ENCODE measurements around the gene PRR5L.

PRR5L gene

DNA sequence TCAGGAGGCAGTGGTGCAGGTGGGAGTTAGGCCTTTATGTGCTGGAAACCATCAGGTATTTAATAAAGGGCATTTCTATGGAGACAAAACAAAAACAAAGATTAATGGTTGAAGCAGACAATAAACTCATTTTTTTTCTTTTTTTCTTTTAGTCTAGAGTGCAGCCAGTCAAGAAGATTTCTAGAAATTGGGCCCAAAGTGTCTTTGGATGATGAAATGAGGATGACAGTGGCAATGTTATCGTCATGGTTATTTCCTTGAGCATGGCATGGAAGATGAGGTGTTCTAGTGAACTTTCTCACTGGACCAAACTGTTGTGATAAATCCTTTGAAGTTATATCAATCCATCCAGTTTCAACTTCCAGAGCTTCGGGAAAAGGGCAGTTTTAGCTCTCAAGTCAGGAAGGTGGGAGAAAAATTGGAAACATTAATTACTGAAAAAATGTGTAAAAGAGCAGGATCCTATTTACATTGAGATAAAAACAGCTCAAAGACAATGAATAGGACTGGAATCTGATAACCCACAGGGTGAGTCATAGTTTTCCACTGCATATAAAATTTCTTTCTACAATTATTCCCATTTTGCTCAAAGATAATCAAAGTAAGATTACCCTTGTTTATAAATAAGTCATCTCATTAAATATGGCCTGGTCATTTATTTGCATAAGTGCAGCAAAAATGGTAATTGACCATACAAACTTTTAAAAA, 33.0 kb downstream of the PRR5L start:
- no peak for DNase-seq

- DNase-seq, result no peak
Measured at GRCh38 chr11:36330411-36330810, 34.3 kb downstream of the PRR5L start.

GRCh38 chr11:36333468-36333867, 37.4 kb downstream of the PRR5L start:
- DNase-seq, result no peak

GRCh38 chr11:36333897-36334296, 37.8 kb downstream of the PRR5L start:
- DNase-seq, result peak in 1 of 2 experiments; percentile 33

- DNase-seq, result no peak
Measured at GRCh38 chr11:36339888-36340287, 43.8 kb downstream of the PRR5L start.

- no peak for DNase-seq
Measured at GRCh38 chr11:36340897-36341296, 44.8 kb downstream of the PRR5L start.

DNA sequence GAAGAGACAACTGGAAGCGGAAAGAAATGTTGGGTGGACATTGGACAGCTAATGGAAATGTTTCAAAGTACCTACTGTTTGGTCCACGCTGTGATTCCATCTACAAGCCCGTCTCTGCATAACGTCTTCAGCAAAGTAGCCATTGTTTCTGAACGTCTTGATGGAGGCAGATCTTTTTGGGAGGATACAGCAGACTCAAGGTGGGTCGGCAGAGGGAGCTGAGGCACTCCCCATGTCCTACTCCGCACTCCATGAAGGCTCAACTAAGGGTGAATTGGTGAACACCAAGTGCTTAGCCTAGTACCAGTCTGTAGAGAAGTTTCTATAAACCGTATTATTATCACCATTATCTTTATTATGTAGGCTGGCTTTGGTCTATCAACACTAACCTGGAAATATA, 45.8 kb downstream of the PRR5L start:
- no peak for DNase-seq

- no peak for DNase-seq
Measured at GRCh38 chr11:36342327-36342726, 46.2 kb downstream of the PRR5L start.

DNA sequence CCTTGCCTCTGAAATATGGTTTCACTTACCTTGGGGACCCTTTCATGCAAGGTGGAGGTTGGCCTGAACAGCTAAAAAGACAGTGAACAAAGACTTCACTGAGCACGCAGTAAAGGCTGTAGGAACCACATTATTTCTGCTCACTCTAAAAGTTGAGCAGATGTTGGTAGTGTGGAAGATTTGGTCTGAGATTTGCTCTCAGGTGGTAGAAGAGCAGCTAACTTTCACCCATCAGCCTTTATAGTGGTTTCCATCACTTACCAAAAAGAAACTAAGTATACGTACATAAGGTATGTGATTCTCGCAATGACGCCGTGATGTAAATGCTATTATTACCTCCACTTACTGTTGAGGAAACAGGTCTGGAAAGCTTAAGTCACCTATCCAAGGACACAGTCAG, 47.3 kb downstream of the PRR5L start:
- no peak for DNase-seq

DNA sequence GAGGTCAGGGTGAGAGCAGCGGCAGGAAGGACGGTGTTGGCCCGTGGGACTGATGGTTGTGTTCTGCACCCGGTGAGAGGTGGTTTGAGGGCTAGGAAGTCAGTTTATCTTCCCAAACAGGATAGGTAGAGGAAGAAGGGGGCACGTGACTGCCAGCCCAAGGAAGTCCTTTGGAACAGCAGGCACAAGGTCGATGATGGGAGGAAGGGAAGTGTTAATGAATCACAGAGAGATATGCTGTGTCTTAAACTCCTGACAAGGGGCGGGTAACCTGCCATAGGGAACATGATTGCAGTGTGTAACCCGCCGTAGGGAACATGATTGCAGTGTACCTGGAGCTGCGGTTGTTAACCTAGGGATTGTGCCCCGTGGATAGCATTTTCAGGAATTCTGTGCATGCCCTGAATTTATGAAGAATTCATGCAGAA, 49.0 kb downstream of the PRR5L start:
- no peak for DNase-seq

DNA sequence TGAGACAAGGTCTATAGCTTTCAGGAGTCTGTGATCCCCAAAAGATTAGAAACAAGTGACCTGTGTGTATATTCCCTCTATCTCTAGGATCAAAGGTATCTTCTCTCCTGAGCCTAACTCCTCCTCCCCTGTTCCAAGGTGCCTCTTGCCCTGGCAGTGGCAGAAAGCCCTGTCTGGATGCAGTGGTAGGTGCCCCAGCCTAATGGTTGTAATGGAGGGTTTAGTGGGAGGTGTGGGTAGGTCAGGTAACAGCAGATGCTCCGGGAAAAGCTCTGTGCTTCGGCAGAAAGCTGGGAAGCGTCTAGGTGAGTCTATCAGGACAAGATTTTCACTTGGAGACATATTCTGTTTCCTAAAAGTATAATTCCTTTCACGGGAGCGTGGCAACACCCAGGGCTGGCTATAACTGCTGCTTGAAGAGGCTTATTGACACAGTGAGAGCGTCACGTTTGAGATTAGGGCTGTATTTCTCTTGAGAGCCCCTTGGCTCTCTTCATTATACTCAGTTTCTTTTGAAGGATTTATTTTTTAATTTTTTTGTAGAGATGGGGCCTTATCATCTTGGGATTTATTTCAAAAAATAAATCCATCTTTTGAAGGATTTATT, 49.5 kb downstream of the PRR5L start:
- no peak for DNase-seq

DNA sequence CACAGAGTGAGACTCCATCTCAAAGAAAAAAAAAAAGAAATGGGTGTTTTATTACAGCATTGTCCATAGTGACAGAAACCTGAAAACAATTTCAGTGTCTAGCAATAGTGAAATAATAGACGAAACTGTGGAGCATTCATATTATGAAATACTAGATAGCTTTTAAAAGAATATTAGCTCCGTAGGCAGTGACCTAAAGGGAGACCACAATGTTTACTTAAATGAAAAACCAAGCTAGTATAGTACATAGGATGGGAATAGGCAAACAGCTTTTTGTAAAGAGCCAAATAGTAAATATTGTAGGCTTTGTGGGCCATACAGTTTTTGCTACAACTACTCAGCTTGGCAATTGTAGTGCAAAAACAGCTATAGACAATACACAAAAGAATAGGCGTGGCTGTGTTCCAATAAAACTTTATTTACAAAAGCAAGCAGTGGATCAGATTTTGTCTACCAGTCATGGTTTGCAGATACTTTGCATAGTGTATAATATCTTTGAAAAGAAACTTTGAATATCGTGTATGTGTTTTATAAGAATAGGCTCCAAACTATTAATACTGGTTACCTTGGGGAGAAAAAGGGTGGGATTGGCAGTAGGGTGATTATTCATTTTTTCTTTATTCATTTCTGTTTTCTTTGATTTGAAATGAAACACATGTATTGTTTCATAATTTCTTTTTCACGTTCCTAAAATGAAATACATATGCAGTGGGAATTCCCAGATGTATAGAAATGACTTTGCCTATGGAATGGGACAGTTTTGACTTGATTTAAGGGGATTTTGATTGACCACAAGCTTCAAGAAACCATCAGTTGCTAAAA, 50.7 kb downstream of the PRR5L start:
- no peak for DNase-seq

GRCh38 chr11:36347384-36347906, 51.4 kb downstream of the PRR5L start:
- DNase-seq, result no peak

DNA sequence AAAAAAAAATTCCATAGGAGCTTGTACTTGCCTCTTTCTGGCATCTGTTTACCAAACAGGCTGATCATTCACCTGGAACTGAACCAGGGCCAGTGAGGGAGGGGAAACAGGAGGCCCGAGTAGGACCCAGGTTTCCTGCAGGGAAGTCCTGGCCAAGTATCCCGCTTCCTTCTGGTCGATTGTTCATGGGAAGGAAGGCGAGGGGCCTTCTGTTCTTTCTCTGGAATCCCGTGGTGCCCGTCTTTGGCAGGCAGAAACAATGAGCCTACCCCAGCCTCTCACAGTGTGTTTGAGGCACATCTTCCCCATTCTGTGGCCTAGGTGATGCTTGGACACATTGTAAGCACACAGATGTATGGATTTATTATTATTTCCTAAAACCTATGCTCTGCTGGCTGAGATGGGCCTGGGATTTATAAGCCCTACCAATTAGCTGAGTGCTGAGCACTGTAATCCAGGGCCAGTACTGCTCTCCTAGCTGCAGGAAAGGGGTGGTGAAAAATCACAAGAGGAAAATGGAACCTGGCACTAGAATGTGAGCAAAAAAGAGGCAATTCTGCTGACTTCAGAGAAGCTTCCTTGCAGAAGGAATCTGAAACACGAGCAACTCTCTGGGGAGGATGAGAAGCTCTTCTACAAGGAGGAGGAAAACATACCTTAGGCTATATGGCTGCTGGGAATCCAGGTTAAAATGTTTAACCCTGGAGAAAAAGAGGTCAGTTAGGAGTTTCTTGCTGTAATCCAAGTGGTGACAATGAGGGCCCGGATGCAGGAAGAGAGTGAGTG, 53.5 kb downstream of the PRR5L start:
- no peak for DNase-seq

GRCh38 chr11:36350137-36350513, 54.0 kb downstream of the PRR5L start:
- DNase-seq, result no peak

- no peak for DNase-seq
Measured at GRCh38 chr11:36352922-36353321, 56.8 kb downstream of the PRR5L start.

DNA sequence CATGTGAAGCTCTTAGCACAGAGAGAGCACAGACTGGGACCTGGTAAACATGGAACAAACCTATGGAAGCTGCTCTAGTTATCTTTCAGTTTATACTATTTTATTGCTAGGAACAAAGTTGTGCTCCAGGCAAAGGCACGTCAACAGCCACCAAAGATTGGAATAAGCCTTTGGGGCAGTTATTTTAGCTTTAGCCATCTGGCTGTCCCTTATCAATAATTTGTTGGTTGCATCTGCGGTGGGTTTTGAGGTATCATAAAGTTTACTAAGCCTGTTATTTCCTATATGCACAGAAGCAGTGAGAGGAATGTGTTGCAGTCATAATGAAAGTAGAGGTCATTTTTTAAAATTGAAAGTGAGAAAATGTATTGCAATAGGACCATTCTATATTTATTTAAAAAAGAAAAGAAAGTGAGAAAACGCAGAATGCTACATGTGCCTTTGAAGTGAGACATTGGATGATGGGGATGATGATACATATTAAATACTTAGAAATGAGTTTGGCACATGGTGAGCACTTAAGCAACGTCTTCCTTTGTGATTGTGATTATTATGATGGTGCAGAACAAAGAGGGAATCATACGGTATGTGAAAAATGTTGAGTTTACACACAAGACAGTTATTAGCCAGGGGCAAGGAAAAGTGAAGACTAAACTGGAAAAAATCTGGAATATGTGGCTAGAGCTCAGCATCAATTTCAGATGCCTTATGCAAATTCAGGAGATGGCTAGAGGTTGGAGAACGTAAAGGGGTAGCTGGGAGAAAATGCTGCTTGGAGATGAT, 58.3 kb downstream of the PRR5L start:
- peak in 1 of 2 experiments; percentile 36 for DNase-seq

GRCh38 chr11:36356201-36356600, 60.1 kb downstream of the PRR5L start:
- no peak for DNase-seq

DNA sequence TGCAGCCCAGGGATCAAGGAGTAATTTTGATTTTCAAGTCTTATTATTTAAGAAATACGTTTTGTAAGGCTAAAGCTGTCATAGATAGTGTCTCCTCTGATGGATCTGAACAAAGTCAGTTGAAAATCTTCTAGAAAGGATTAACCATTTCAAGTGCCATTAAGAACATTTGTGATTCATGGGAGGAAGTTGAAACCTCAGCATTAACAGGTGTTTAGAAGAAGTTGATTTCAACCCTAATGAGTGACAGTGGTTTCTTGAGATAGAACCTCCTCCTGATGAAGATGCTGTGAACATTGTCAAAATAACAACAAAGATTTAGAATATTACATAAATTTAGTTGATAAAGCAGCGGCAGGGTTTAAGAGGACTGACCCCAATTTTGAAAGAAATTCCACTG, 61.7 kb downstream of the PRR5L start:
- no peak for DNase-seq

GRCh38 chr11:36358436-36358835, 62.3 kb downstream of the PRR5L start:
- DNase-seq, result no peak

DNA sequence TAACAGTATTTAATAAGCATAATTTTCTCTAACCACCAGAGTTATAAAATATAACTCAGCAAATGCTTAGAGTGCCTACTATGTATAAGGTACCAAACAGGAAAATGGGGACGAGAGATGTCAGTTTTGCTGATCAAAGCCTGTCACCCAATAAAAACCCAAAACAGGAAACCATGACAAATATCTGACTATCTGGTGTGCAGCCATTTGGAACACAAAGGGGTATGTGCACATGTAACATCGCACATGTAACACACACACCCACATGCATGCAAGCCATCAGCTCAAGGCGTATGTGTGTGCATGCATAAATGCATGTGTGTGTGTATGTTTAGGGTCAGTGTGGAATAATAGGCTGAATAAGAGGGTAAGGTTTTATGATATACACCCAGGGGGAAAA, 64.2 kb downstream of the PRR5L start:
- no peak for DNase-seq

DNA sequence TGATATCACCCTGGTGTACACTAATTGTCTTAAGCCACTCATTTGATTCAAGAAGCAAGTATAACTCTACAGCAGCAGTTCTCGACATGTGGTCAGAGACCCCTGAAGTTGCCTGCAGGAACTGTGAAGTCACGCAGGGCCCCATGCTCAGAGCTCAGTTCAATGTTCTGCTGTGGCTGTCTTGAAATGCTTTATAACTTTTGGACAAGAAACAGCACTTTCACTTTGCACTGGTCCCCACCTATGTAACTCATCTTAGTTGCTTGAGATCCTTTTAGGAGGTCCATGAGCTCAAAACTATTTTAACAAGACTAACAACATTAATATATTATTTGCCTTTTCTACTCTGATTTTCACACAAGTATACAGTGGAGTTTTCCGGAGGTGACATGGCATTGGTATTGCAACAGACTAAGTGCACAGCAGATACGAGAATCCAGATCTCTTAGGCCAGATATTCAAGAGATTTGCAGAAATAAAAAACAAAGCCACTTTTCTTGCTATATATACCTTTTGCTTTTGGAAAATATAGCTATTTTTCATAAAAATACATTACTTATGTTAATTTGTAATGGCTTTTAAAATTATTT, 64.8 kb downstream of the PRR5L start:
- no peak for DNase-seq

All from SW 1271 (cell line).